ENCODE measurements around the gene SUGP2. TPM values are rescaled to one million over a fixed set of nuclear protein-coding genes. Genes with fewer than 3 reads are reported as not detected.

Gene SUGP2
- total RNA-seq, 1 experiment from 2014 or later = 77.2 TPM

DNA sequence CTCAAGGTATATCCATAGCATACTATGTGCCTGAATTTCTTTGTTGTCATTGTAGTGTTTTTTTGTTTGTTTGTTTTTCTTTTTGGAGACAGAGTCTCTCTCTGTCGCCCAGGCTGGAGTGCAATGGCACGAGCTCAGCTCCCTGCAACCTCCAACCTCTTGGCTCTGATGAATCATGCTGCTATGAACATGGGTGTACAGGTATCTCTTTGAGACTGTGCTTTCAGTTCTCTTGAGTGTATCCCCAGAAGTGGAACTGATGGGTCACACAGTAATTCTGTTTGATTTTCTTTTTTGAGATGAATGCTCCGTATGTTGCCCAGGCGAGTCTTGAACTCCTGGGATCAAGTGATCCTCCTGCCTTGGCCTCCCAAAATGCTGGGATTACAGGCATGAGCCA is 16.8 kb upstream of the SUGP2 start:
- Mint-ChIP-seq H3K27ac (ENCODE audit: unreplicated experiment) (no peak overlapping the region), H3K36me3 (ENCODE audit: insufficient read depth, unreplicated experiment) (peaks cover 32% of the 10 kb centered on the region)
- CTCF ChIA-PET = no interaction called here

DNA sequence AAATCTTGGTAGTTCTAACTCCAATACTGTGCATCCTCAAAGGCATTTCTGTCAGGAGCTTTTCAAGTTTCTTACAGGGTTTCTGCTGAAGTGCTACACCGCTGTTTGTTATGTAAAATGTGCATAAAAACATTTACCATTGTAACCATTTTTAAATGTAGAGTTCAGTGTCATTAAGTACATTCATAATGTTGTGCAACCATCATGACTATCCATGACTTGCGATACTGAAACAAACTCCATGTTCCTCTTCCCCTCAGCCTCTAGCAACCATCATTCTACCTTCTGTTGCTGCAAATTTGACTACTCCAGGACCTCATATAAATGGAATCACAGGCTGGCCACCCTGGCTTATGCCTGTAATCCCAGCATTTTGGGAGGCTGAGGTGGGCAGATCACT is 16.1 kb upstream of the SUGP2 start:
- H3K27ac Mint-ChIP-seq (ENCODE audit: unreplicated experiment) = no peak overlapping the region
- no peak overlapping the region for H3K4me3 Mint-ChIP-seq (ENCODE audit: low read depth, unreplicated experiment)
- BruUV-seq (replicated peaks) = no TSS peak
- no peaks in the 10 kb centered on the region for H3K9me3 Mint-ChIP-seq (ENCODE audit: low read depth, unreplicated experiment)
- H3K36me3 Mint-ChIP-seq (ENCODE audit: insufficient read depth, unreplicated experiment) = peaks cover 35% of the 10 kb centered on the region
- DNase-seq = no peak
- no peak for TF ChIP-seq CTCF (IDR thresholded peaks at IDR 0.05; ENCODE audit: unreplicated experiment)
- intact Hi-C loops (cut with micrococcal nuclease; ENCODE audit: unreplicated experiment) = no loop called here
- H3K27me3 Mint-ChIP-seq (ENCODE audit: unreplicated experiment) = no peaks in the 10 kb centered on the region
- no peaks in the 10 kb centered on the region for H3K4me1 Mint-ChIP-seq (ENCODE audit: low read depth, unreplicated experiment)
- CTCF ChIA-PET = no interaction called here

More for the DNA sequence above, 16.8 kb upstream of the SUGP2 start:
- BruUV-seq (replicated peaks) = no TSS peak
- Mint-ChIP-seq H3K27me3 (ENCODE audit: unreplicated experiment) (no peaks in the 10 kb centered on the region), H3K4me1 (ENCODE audit: low read depth, unreplicated experiment) (no peaks in the 10 kb centered on the region), H3K9me3 (ENCODE audit: low read depth, unreplicated experiment) (no peaks in the 10 kb centered on the region), H3K4me3 (ENCODE audit: low read depth, unreplicated experiment) (no peak overlapping the region)
- no peak for TF ChIP-seq CTCF (IDR thresholded peaks at IDR 0.05; ENCODE audit: unreplicated experiment)
- intact Hi-C loops (cut with micrococcal nuclease; ENCODE audit: unreplicated experiment) = no loop called here
- DNase-seq = no peak

DNA sequence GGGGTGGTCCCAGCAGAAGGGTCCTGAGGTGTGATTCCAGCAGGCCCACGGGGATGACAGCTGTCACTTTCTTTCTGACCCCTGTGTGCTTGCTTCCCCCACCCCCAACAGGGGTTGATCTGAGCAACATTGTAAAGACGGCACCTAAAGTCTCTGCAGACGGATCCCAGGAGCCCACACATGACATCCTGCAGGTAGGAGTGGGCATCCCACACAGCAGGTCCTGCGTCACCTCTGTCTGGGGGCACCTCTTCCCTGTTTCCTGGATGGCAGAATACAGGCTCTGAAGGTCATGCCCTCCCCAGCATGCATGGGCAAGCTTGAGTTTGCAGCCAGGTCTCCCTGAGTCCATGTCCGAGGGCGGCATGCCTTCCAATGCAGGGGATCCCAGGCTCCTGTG is 10.6 kb upstream of the SUGP2 start:
- Mint-ChIP-seq H3K27ac (ENCODE audit: unreplicated experiment) (no peak overlapping the region), H3K4me3 (ENCODE audit: low read depth, unreplicated experiment) (no peak overlapping the region), H3K9me3 (ENCODE audit: low read depth, unreplicated experiment) (no peaks in the 10 kb centered on the region), H3K4me1 (ENCODE audit: low read depth, unreplicated experiment) (no peaks in the 10 kb centered on the region), H3K27me3 (ENCODE audit: unreplicated experiment) (no peaks in the 10 kb centered on the region), H3K36me3 (ENCODE audit: insufficient read depth, unreplicated experiment) (peaks cover 32% of the 10 kb centered on the region)
- CTCF ChIA-PET = no interaction called here
- BruUV-seq (replicated peaks) = no TSS peak
- intact Hi-C loops (cut with micrococcal nuclease; ENCODE audit: unreplicated experiment) = no loop called here
- TF ChIP-seq CTCF (IDR thresholded peaks at IDR 0.05; ENCODE audit: unreplicated experiment) = no peak
- no peak for DNase-seq

DNA sequence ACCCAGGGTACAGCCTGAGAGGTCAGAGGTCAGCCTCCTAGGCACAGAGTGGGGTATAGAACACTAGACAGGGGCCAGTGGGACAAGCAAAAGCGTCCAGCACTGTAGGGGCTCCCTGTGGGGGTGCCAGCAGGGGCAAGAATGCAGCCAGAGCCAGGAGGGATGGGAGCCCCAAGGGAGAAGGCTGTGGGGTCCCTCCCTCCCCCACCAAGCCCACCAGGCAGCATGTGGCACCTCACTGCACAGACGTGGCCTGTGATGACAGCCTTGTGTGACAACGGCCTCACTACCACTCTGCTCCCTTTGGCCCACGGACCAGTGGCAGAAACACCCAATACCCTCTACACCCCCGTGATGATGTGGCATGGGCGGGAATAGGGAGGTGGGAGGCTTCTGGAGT is 10.2 kb upstream of the SUGP2 start:
- H3K27ac Mint-ChIP-seq (ENCODE audit: unreplicated experiment) = no peak overlapping the region
- BruUV-seq (replicated peaks) = no TSS peak
- no peaks in the 10 kb centered on the region for H3K9me3 Mint-ChIP-seq (ENCODE audit: low read depth, unreplicated experiment)
- no peak overlapping the region for H3K4me3 Mint-ChIP-seq (ENCODE audit: low read depth, unreplicated experiment)
- TF ChIP-seq CTCF (IDR thresholded peaks at IDR 0.05; ENCODE audit: unreplicated experiment) = no peak
- CTCF ChIA-PET = no interaction called here
- H3K36me3 Mint-ChIP-seq (ENCODE audit: insufficient read depth, unreplicated experiment) = peaks cover 32% of the 10 kb centered on the region
- intact Hi-C loops (cut with micrococcal nuclease; ENCODE audit: unreplicated experiment) = no loop called here
- no peaks in the 10 kb centered on the region for H3K27me3 Mint-ChIP-seq (ENCODE audit: unreplicated experiment)
- no peak for DNase-seq
- no peaks in the 10 kb centered on the region for H3K4me1 Mint-ChIP-seq (ENCODE audit: low read depth, unreplicated experiment)
